HepG2 (cell line): ENCODE measurements around the gene BCL2L2. TPM values are rescaled to one million over a fixed set of nuclear protein-coding genes. Genes with fewer than 3 reads are reported as not detected.

Experiments used
- FOXM1 ChIP-seq: sonication (generic); formaldehyde crosslinking; IDR thresholded peaks from 2 replicates; pipeline ENCODE4 v1.5.0; 2020; ENCODE audit warnings: missing genetic modification reagents
- FOXP1 ChIP-seq, 2 experiments: fragments of 450-650 bp in 1 of 2; IDR thresholded peaks; 2 replicates each; pipeline ENCODE4 v1.6.1; 2017 to 2018; ENCODE audit warnings: antibody characterized with exemption in 1 of 2
- GLMP ChIP-seq: sonication (generic); formaldehyde crosslinking; IDR thresholded peaks from 2 replicates; pipeline ENCODE4 v1.9.0; 2021; ENCODE audit warnings: missing genetic modification reagents, mild to moderate bottlenecking, borderline replicate concordance
- HCFC1 ChIP-seq: fragments of 150-350 bp; IDR thresholded peaks from 2 replicates; pipeline ENCODE4 v1.6.1; 2014; ENCODE audit warnings: low read depth, low read length
- MAFK ChIP-seq, 2 experiments: IDR thresholded peaks in 1 of 2; conservative IDR thresholded peaks in 1 of 2; 2 replicates each; pipeline ENCODE4 v1.6.1; 2011; ENCODE audit warnings: improper control_type of control experiment in 2 of 2, low read length in 2 of 2
- NAIF1 ChIP-seq: sonication (generic); formaldehyde crosslinking; IDR thresholded peaks from 2 replicates; pipeline ENCODE4 v1.5.0; 2020; ENCODE audit warnings: mild to moderate bottlenecking, missing genetic modification reagents, borderline replicate concordance
- POLR2AphosphoS2 ChIP-seq: IDR thresholded peaks from 2 replicates; pipeline ENCODE4 v1.6.1; 2011; ENCODE audit warnings: low read depth, low read length, improper control_type of control experiment
- PRDM15 ChIP-seq: sonication (generic); formaldehyde crosslinking; IDR thresholded peaks from 2 replicates; pipeline ENCODE4 v1.4.0; 2020; ENCODE audit warnings: missing genetic modification reagents
- RXRB ChIP-seq: IDR thresholded peaks from 2 replicates; pipeline ENCODE4 v1.6.1; 2016; ENCODE audit warnings: borderline replicate concordance, missing genetic modification reagents, missing compliant biosample characterization
- SETDB1 ChIP-seq: sonication (generic); formaldehyde crosslinking; IDR thresholded peaks from 2 replicates; pipeline ENCODE4 v1.5.1; 2020; ENCODE audit warnings: missing genetic modification reagents, mild to moderate bottlenecking, borderline replicate concordance
- SP2 ChIP-seq: sonication (generic); formaldehyde crosslinking; IDR thresholded peaks from 2 replicates; pipeline ENCODE4 v1.5.1; 2020; ENCODE audit warnings: mild to moderate bottlenecking, missing genetic modification reagents
- SRSF4 ChIP-seq: fragments of 200-400 bp; formaldehyde crosslinking; IDR thresholded peaks from one replicate; pipeline ENCODE4 v1.6.1; 2018; ENCODE audit warnings: mild to moderate bottlenecking, low read depth, low read length, moderate library complexity; ENCODE audit not compliant: poor library complexity, severe bottlenecking
- TARDBP ChIP-seq: sonication (generic); formaldehyde crosslinking; IDR thresholded peaks from 2 replicates; pipeline ENCODE4 v1.8.0; 2022; ENCODE audit warnings: mild to moderate bottlenecking, missing genetic modification reagents
- TBP ChIP-seq: sonication (generic); formaldehyde crosslinking; IDR thresholded peaks from 2 replicates; pipeline ENCODE4 v1.5.0; 2020; ENCODE audit warnings: missing genetic modification reagents
- ZC3H4 ChIP-seq: sonication (generic); formaldehyde crosslinking; IDR thresholded peaks from 2 replicates; pipeline ENCODE4 v1.4.0; 2020; ENCODE audit warnings: missing genetic modification reagents, borderline replicate concordance
- ZNF276 ChIP-seq: sonication (generic); formaldehyde crosslinking; IDR thresholded peaks from 2 replicates; pipeline ENCODE4 v1.4.0; 2020; ENCODE audit warnings: mild to moderate bottlenecking, low read depth, missing genetic modification reagents
- ZNF780A ChIP-seq: sonication (generic); formaldehyde crosslinking; IDR thresholded peaks from 2 replicates; pipeline ENCODE4 v1.8.0; 2022; ENCODE audit warnings: mild to moderate bottlenecking, missing genetic modification reagents, moderate library complexity
- ZSCAN20 ChIP-seq: sonication (generic); formaldehyde crosslinking; IDR thresholded peaks from 2 replicates; pipeline ENCODE4 v1.4.0; 2020; ENCODE audit warnings: missing genetic modification reagents, mild to moderate bottlenecking, borderline replicate concordance
- polyA plus RNA-seq, 8 experiments: library from polyadenylated mRNA; depleted of rRNA in 3 of 8; stranded (reverse) in 7 of 8; unstranded in 1 of 8; fragments of >200 nt; fragmentation: Illumina TruSeq in 4 of 8; extraction: Trizol in 4 of 8; gene quantifications; 2 replicates each; pipeline versions ENCODE4 v1.2.1 to v1.2.3, GENCODE V29; 2011 to 2016; ENCODE audit warnings: low read depth in 4 of 8, missing spikeins in 1 of 8, mixed read lengths in 1 of 8; ENCODE audit not compliant: insufficient read depth in 1 of 8
- total RNA-seq, 5 experiments: library from RNA; depleted of rRNA; stranded (reverse); fragments of >200 nt; fragmentation: Illumina TruSeq; extraction: Trizol; gene quantifications; 2 replicates each; pipeline ENCODE4 v1.2.3, GENCODE V29; 2016; ENCODE audit warnings: low read depth in 1 of 5
- TF ChIP-seq, protein P1 (sequence below): sonication (generic); formaldehyde crosslinking; IDR thresholded peaks from 2 replicates; pipeline ENCODE4 v1.4.0; 2020; ENCODE audit warnings: mild to moderate bottlenecking, missing genetic modification reagents

BCL2L2 gene
- total and polyA plus RNA-seq, 2 of the 13 experiments (the other 11 are each of a cell fraction or from before 2014, with no cell fraction given), result 28.1 to 49.8 TPM

DNA sequence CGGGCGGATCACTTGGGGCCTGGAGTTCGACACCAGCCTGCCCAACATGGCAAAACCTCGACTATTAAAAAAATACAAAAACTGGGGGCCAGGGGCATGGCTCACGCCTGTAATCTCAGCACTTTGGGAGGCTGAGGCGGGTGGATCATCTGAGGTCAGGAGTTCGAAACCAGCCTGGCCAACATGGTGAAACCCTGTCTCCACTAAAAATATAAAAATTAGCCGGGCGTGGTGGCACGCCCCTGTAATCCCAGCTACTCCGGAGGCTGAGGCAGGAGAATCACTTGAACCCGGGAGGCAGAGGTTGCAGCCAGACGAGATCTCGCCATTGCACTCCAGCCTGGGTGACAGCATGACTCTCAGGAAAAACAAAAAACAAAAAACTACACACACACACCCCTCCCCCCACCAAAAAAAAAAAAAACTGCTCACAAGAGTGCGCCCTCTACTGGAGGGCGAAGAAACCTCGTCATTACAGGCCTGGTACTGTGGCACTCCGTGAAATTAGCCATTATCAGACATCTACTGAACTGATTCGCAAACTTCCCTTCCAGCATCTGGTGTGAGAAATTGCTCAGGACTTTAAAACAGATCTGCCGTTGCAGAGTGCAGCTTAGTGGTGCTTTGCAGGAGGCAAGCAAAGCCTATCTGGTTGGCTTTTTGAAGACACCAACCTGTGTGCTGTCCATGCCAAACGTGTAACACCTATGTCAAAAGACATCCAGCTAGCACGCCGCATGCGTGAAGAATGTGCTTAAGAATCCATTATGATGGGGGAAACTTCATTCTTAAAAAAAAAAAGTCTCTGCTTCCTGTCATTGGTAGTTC, 11.7 kb upstream of the BCL2L2 start (continued):
- TF ChIP-seq GLMP (CRISPR knock-in tag), result no peak
- 0 out of 2 replicates have a peak, but pooled peaks have one; percentile 58 for TF ChIP-seq TBP (CRISPR knock-in tag)
- TF ChIP-seq ZC3H4, result no peak
- TF ChIP-seq HCFC1, result no peak
- TF ChIP-seq RXRB (CRISPR knock-in tag), result peak; percentile 44; the same call in 1 of the 2 replicates
- TF ChIP-seq ZNF276 (CRISPR knock-in tag), result no peak
- TF ChIP-seq MAFK (conservative IDR thresholded peaks at IDR 0.05 in 1 of 2, IDR thresholded peaks at IDR 0.05 in 1 of 2; ENCODE audit: low read length in 2 of 2), result no peak
- TF ChIP-seq FOXM1 (CRISPR knock-in tag), result no peak
- TF ChIP-seq PRDM15, result no peak
- TF ChIP-seq ZSCAN20, result 0 out of 2 replicates have a peak, but pooled peaks have one; percentile 74
- no peak for TF ChIP-seq POLR2AphosphoS2
- no peak for TF ChIP-seq SRSF4
- TF ChIP-seq SP2, result no peak
- TF ChIP-seq FOXP1 (IDR thresholded peaks at IDR 0.05), result no peak
- TF ChIP-seq FOXP1 (CRISPR knock-in tag; IDR thresholded peaks at IDR 0.05), result no peak
- TF ChIP-seq, protein P1, sequence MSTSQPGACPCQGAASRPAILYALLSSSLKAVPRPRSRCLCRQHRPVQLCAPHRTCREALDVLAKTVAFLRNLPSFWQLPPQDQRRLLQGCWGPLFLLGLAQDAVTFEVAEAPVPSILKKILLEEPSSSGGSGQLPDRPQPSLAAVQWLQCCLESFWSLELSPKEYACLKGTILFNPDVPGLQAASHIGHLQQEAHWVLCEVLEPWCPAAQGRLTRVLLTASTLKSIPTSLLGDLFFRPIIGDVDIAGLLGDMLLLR (CRISPR knock-in tag), result peak; percentile 47; the same call in 1 of the 2 replicates
- TF ChIP-seq SETDB1 (CRISPR knock-in tag), result no peak
- TF ChIP-seq TARDBP (CRISPR knock-in tag), result no peak; the same call in none of the 2 replicates
- no peak for TF ChIP-seq NAIF1 (CRISPR knock-in tag)
- TF ChIP-seq ZNF780A (CRISPR knock-in tag), result no peak
